ENCODE results near the gene PSORS1C1. TPM values are rescaled to one million over a fixed set of nuclear protein-coding genes. Genes with fewer than 3 reads are reported as not detected.

Gene PSORS1C1
- total and polyA plus RNA-seq, 2 experiments from 2014 or later, result 1.4 to 4.6 TPM

DNA sequence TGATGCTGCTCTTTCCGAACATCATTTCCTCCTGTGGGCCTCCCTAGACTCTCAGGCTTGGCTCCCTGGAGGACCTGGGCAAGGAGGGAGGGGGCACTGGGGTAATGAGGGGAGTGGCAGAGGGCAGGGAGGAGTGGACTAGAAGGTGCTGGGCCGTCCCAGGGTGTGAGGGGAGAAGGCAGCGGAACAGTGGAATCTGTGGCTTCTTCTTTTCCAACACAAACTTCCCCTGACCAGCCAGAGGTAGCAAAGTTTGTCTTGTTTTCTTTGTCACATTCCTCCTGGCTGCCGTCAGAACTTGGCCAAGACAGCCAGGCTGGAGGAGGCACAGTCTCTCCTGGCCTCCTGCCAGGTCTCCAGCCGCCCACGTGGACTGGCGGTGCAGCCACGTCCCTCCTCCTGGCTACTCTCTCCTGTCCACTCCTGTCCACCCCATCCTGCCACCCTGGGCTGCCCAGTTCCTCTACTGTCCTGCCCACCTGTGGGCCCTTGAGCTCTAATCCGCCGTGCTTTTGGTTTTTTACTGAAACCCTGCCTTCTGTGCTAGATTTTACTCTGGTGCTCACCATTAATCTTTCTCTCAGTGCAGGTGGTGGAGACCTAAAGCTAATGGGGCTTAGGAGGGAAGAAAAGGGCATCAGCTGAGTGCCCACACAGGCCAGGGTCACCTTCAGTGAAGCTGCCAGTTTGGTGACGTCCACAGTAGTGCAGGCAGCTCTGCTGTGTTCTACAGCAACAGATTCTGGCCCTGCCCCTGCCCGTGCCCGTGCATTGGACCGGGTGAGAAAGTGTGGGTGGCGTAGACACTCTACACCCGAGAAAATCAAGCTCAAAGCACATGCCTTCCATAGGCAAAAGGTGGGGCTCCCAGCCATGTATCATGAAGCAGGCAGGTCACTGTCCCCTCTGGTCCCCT lies 8.4 kb downstream of the PSORS1C1 start:
- 64% methylated on average over 16 of the region's 16 CpGs for WGBS (ENCODE audit: low lambda C conversion rate, missing lambda C conversion rate)
- peak overlapping the region; percentile 80 for H3K27ac ChIP-seq
- H4K20me1 ChIP-seq (ENCODE audit: insufficient read depth, poor library complexity, severe bottlenecking), result no peaks in the 10 kb centered on the region
- no peak overlapping the region for H2AFZ ChIP-seq
- H3K9me3 ChIP-seq (ENCODE audit: low read depth), result no peaks in the 10 kb centered on the region
- H3K9me2 ChIP-seq (replicated peaks; ENCODE audit: insufficient read depth), result no peaks in the 10 kb centered on the region
- H3K4me1 ChIP-seq (ENCODE audit: insufficient read depth), result peaks cover 9% of the 10 kb centered on the region
- no peak overlapping the region for H3K4me3 ChIP-seq
- TF ChIP-seq, protein P1, sequence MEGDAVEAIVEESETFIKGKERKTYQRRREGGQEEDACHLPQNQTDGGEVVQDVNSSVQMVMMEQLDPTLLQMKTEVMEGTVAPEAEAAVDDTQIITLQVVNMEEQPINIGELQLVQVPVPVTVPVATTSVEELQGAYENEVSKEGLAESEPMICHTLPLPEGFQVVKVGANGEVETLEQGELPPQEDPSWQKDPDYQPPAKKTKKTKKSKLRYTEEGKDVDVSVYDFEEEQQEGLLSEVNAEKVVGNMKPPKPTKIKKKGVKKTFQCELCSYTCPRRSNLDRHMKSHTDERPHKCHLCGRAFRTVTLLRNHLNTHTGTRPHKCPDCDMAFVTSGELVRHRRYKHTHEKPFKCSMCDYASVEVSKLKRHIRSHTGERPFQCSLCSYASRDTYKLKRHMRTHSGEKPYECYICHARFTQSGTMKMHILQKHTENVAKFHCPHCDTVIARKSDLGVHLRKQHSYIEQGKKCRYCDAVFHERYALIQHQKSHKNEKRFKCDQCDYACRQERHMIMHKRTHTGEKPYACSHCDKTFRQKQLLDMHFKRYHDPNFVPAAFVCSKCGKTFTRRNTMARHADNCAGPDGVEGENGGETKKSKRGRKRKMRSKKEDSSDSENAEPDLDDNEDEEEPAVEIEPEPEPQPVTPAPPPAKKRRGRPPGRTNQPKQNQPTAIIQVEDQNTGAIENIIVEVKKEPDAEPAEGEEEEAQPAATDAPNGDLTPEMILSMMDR (IDR thresholded peaks at IDR 0.05; ENCODE audit: poor library complexity), result no peak
- TF ChIP-seq EZH2phosphoT487 (IDR thresholded peaks at IDR 0.05; ENCODE audit: low read depth, severe bottlenecking, unreplicated experiment) (no peak), EZH2 (IDR thresholded peaks at IDR 0.05; ENCODE audit: borderline replicate concordance) (no peak)
- DNase-seq (ENCODE audit: low spot score), result peak; percentile 83
- H3K4me2 ChIP-seq, result peak overlapping the region; percentile 8
- no peaks in the 10 kb centered on the region for H3K79me2 ChIP-seq
- H3K27me3 ChIP-seq, result no peaks in the 10 kb centered on the region
- no peaks in the 10 kb centered on the region for H3K36me3 ChIP-seq (replicated peaks; ENCODE audit: insufficient read depth, low read depth)

DNA sequence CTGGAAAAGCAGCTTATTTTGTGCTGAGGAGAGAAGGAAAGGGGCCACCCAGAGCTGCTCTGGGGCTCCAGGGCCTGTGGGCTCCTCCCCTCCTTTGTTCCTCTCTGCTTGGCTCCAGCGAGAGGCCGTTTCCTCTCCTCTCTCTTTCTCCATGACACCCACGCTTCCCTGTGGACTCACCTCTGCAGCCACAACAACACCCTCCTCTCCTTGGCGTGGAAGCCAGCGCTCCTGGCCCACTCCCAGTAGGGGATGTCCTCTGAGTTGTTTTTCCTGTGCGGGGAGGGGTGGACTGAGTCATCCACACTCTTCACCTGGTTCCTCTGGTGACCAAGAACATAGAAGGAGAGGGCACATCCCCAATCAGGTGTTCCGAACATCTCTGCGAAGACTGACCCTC lies 10.6 kb downstream of the PSORS1C1 start:
- no peak overlapping the region for H3K4me2 ChIP-seq
- TF ChIP-seq, protein P1 (IDR thresholded peaks at IDR 0.05; ENCODE audit: poor library complexity), result no peak
- TF ChIP-seq EZH2 (IDR thresholded peaks at IDR 0.05; ENCODE audit: borderline replicate concordance), result no peak
- TF ChIP-seq EZH2phosphoT487 (IDR thresholded peaks at IDR 0.05; ENCODE audit: low read depth, severe bottlenecking, unreplicated experiment), result no peak
- H3K9me2 ChIP-seq (replicated peaks; ENCODE audit: insufficient read depth), result no peaks in the 10 kb centered on the region
- no peak overlapping the region for H3K27ac ChIP-seq
- no peak overlapping the region for H2AFZ ChIP-seq
- no peak for DNase-seq (ENCODE audit: low spot score)
- no peaks in the 10 kb centered on the region for H3K36me3 ChIP-seq (replicated peaks; ENCODE audit: insufficient read depth, low read depth)
- H4K20me1 ChIP-seq (ENCODE audit: insufficient read depth, poor library complexity, severe bottlenecking), result no peaks in the 10 kb centered on the region
- no peaks in the 10 kb centered on the region for H3K27me3 ChIP-seq
- peaks cover 9% of the 10 kb centered on the region for H3K4me1 ChIP-seq (ENCODE audit: insufficient read depth)
- no peaks in the 10 kb centered on the region for H3K79me2 ChIP-seq
- WGBS (ENCODE audit: low lambda C conversion rate, missing lambda C conversion rate), result 77% methylated on average over 8 of the region's 8 CpGs
- no peaks in the 10 kb centered on the region for H3K9me3 ChIP-seq (ENCODE audit: low read depth)
- no peak overlapping the region for H3K4me3 ChIP-seq

DNA sequence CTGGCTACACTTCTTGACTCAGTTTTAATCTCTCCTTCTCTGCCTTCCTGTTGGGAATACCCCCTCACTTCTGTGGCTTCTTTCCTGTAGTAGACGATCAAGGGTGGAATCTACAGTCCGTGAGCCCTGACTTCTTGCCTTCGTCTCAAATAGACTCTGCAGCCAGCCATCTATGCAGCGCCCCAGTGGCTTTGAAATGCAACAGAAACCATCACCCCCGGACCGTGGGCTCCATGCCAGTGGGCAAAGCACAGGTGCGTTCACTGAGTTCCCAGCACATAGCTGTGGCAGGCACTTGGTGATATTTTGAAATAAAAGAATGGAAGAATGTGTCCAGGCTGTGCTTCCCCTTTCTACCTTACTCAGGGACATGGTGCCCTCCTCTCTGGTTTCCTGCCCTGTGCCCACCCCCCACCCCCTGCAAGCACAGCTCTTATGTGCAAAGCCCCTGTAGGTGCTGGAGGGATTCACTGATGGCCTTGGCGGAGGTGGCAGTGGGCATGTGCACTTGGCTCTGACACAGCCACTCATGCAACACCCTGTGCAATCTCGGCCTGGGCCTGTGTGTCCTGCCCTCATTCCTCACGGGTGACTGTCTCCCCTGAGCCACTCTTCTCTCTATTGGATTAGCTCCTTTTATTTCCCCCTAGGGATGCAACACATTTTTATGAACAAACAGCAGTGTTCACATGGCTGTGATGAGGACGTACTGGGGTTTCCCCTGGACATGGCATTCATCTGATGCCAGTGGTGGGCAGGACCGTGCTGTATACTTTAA lies 11.2 kb downstream of the PSORS1C1 start:
- 82% methylated on average over 12 of the region's 12 CpGs for WGBS (ENCODE audit: low lambda C conversion rate, missing lambda C conversion rate)
- Histone ChIP-seq H3K27ac (no peak overlapping the region), H3K4me3 (no peak overlapping the region), H3K79me2 (no peaks in the 10 kb centered on the region), H4K20me1 (ENCODE audit: insufficient read depth, poor library complexity, severe bottlenecking) (no peaks in the 10 kb centered on the region), H3K36me3 (replicated peaks; ENCODE audit: insufficient read depth, low read depth) (no peaks in the 10 kb centered on the region), H3K27me3 (no peaks in the 10 kb centered on the region), H3K9me3 (ENCODE audit: low read depth) (no peaks in the 10 kb centered on the region), H3K4me2 (no peak overlapping the region), H3K9me2 (replicated peaks; ENCODE audit: insufficient read depth) (no peaks in the 10 kb centered on the region), H3K4me1 (ENCODE audit: insufficient read depth) (peaks cover 9% of the 10 kb centered on the region), H2AFZ (no peak overlapping the region)
- no peak for DNase-seq (ENCODE audit: low spot score)
- TF ChIP-seq, protein P1 (IDR thresholded peaks at IDR 0.05; ENCODE audit: poor library complexity), result no peak
- TF ChIP-seq EZH2 (IDR thresholded peaks at IDR 0.05; ENCODE audit: borderline replicate concordance) (no peak), EZH2phosphoT487 (IDR thresholded peaks at IDR 0.05; ENCODE audit: low read depth, severe bottlenecking, unreplicated experiment) (no peak)
